ENCODE results near the gene SLC35F3. TPM values are rescaled to one million over a fixed set of nuclear protein-coding genes. Genes with fewer than 3 reads are reported as not detected.
"Not testable (repeated sequence)": the region's sequence is repeated elsewhere in the genome, so short reads cannot be mapped to it uniquely, and the experiment has no call there.

SLC35F3 gene
- total RNA-seq, 2 donors from 2014 or later = 0.24 to 2.4 TPM

- Mint-ChIP-seq H3K4me1 (ENCODE audit: low read depth) (peaks cover 10% of the 10 kb centered on the region), H3K4me3 (no peak overlapping the region), H3K27me3 (ENCODE audit: low read depth) (peaks cover 23% of the 10 kb centered on the region), H3K9me3 (no peaks in the 10 kb centered on the region), H3K27ac (no peak overlapping the region), H3K36me3 (ENCODE audit: insufficient read depth in 2 of 2) (no peaks in the 10 kb centered on the region)
- DNase-seq = no peak
- ATAC-seq (replicated peaks in 1 of 2) = no peak
These were observed 258.2 kb downstream of the SLC35F3 start for GRCh38 chr1:234162661-234163060.

GRCh38 chr1:234163267-234163919, 258.9 kb downstream of the SLC35F3 start:
- DNase-seq (no peak), ATAC-seq (replicated peaks in 1 of 2) (no peak)
- H3K9me3 Mint-ChIP-seq = no peaks in the 10 kb centered on the region
- H3K27me3 Mint-ChIP-seq (ENCODE audit: low read depth) = peaks cover 23% of the 10 kb centered on the region
- no peak overlapping the region for H3K27ac Mint-ChIP-seq
- peaks cover 10% of the 10 kb centered on the region for H3K4me1 Mint-ChIP-seq (ENCODE audit: low read depth)
- no peak overlapping the region for H3K4me3 Mint-ChIP-seq
- H3K36me3 Mint-ChIP-seq (ENCODE audit: insufficient read depth in 2 of 2) = no peaks in the 10 kb centered on the region

- ATAC-seq (replicated peaks in 1 of 2) (no peak), DNase-seq (no peak)
- no peak overlapping the region for H3K27ac Mint-ChIP-seq
- H3K4me3 Mint-ChIP-seq = no peak overlapping the region
- H3K4me1 Mint-ChIP-seq (ENCODE audit: low read depth) = peaks cover 10% of the 10 kb centered on the region
- no peaks in the 10 kb centered on the region for H3K36me3 Mint-ChIP-seq (ENCODE audit: insufficient read depth in 2 of 2)
- peaks cover 23% of the 10 kb centered on the region for H3K27me3 Mint-ChIP-seq (ENCODE audit: low read depth)
- H3K9me3 Mint-ChIP-seq = no peaks in the 10 kb centered on the region
These were observed 259.7 kb downstream of the SLC35F3 start for GRCh38 chr1:234164098-234164709.

GRCh38 chr1:234168061-234168724, 263.7 kb downstream of the SLC35F3 start:
- Mint-ChIP-seq H3K27me3 (ENCODE audit: low read depth) (peaks cover 20% of the 10 kb centered on the region), H3K4me1 (ENCODE audit: low read depth) (peaks cover 28% of the 10 kb centered on the region), H3K4me3 (no peak overlapping the region), H3K27ac (no peak overlapping the region), H3K9me3 (no peaks in the 10 kb centered on the region), H3K36me3 (ENCODE audit: insufficient read depth in 2 of 2) (no peaks in the 10 kb centered on the region)
- ATAC-seq (replicated peaks in 1 of 2) (no peak), DNase-seq (no peak)

- Mint-ChIP-seq H3K36me3 (ENCODE audit: insufficient read depth in 2 of 2) (no peaks in the 10 kb centered on the region), H3K4me1 (ENCODE audit: low read depth) (peaks cover 21% of the 10 kb centered on the region), H3K27me3 (ENCODE audit: low read depth) (peaks cover 10% of the 10 kb centered on the region), H3K27ac (no peak overlapping the region), H3K9me3 (no peaks in the 10 kb centered on the region), H3K4me3 (no peak overlapping the region)
- ATAC-seq (replicated peaks in 1 of 2) = no peak
- no peak for DNase-seq
These were observed 264.8 kb downstream of the SLC35F3 start for GRCh38 chr1:234169161-234169849.

GRCh38 chr1:234170067-234170466, 265.6 kb downstream of the SLC35F3 start:
- Mint-ChIP-seq H3K4me1 (ENCODE audit: low read depth) (peaks cover 18% of the 10 kb centered on the region), H3K4me3 (no peak overlapping the region), H3K27ac (no peak overlapping the region), H3K9me3 (no peaks in the 10 kb centered on the region), H3K27me3 (ENCODE audit: low read depth) (peaks cover 14% of the 10 kb centered on the region), H3K36me3 (ENCODE audit: insufficient read depth in 2 of 2) (no peaks in the 10 kb centered on the region)
- DNase-seq = no peak
- peak in 1 of 2 donors; percentile 5 for ATAC-seq (replicated peaks in 1 of 2)

- Mint-ChIP-seq H3K36me3 (ENCODE audit: insufficient read depth in 2 of 2) (no peaks in the 10 kb centered on the region), H3K4me1 (ENCODE audit: low read depth) (peaks cover 18% of the 10 kb centered on the region), H3K9me3 (no peaks in the 10 kb centered on the region), H3K27ac (no peak overlapping the region), H3K4me3 (peak overlapping the region; percentile 45 to 47), H3K27me3 (ENCODE audit: low read depth) (peaks cover 17% of the 10 kb centered on the region)
- ATAC-seq (replicated peaks in 1 of 2) (peak in 1 of 2 donors; percentile 41), DNase-seq (peak in 1 of 2 donors; percentile 11)
These were observed 266.1 kb downstream of the SLC35F3 start for GRCh38 chr1:234170622-234171021.

GRCh38 chr1:234173968-234174367, 269.5 kb downstream of the SLC35F3 start:
- H3K4me3 Mint-ChIP-seq = no peak overlapping the region
- H3K4me1 Mint-ChIP-seq (ENCODE audit: low read depth) = peaks cover 18% of the 10 kb centered on the region
- ATAC-seq (replicated peaks in 1 of 2) (no peak), DNase-seq (no peak)
- H3K27me3 Mint-ChIP-seq (ENCODE audit: low read depth) = peaks cover 21% of the 10 kb centered on the region
- H3K27ac Mint-ChIP-seq = no peak overlapping the region
- peaks cover 2 to 3% of the 10 kb centered on the region in 2 donors for H3K36me3 Mint-ChIP-seq (ENCODE audit: insufficient read depth in 2 of 2)
- peaks cover 0 to 5% of the 10 kb centered on the region in 2 donors for H3K9me3 Mint-ChIP-seq

- H3K27ac Mint-ChIP-seq = no peak overlapping the region
- DNase-seq (no peak), ATAC-seq (replicated peaks in 1 of 2) (no peak)
- peaks cover 2 to 4% of the 10 kb centered on the region in 2 donors for H3K36me3 Mint-ChIP-seq (ENCODE audit: insufficient read depth in 2 of 2)
- H3K4me3 Mint-ChIP-seq = no peak overlapping the region
- H3K4me1 Mint-ChIP-seq (ENCODE audit: low read depth) = peaks cover 12% of the 10 kb centered on the region
- H3K27me3 Mint-ChIP-seq (ENCODE audit: low read depth) = peaks cover 28% of the 10 kb centered on the region
- peaks cover 0 to 5% of the 10 kb centered on the region in 2 donors for H3K9me3 Mint-ChIP-seq
These were observed 270.9 kb downstream of the SLC35F3 start for GRCh38 chr1:234175363-234175762.

GRCh38 chr1:234176000-234176399, 271.5 kb downstream of the SLC35F3 start:
- peaks cover 32% of the 10 kb centered on the region for H3K27me3 Mint-ChIP-seq (ENCODE audit: low read depth)
- DNase-seq = no peak
- H3K36me3 Mint-ChIP-seq (ENCODE audit: insufficient read depth in 2 of 2) = peaks cover 2 to 4% of the 10 kb centered on the region in 2 donors
- peaks cover 5% of the 10 kb centered on the region for H3K4me1 Mint-ChIP-seq (ENCODE audit: low read depth)
- H3K9me3 Mint-ChIP-seq = peaks cover 0 to 5% of the 10 kb centered on the region in 2 donors
- no peak overlapping the region for H3K27ac Mint-ChIP-seq
- ATAC-seq (replicated peaks in 1 of 2) = no peak
- no peak overlapping the region for H3K4me3 Mint-ChIP-seq

- not testable (repeated sequence) for H3K4me1 Mint-ChIP-seq (ENCODE audit: low read depth); H3K36me3 Mint-ChIP-seq (ENCODE audit: insufficient read depth in 2 of 2); H3K4me3 Mint-ChIP-seq; H3K9me3 Mint-ChIP-seq; ATAC-seq (replicated peaks in 1 of 2); H3K27ac Mint-ChIP-seq; DNase-seq
- H3K27me3 Mint-ChIP-seq (ENCODE audit: low read depth) = peaks cover 41% of the 10 kb centered on the region
These were observed 272.4 kb downstream of the SLC35F3 start for GRCh38 chr1:234176847-234177246.

- no peak overlapping the region for H3K4me3 Mint-ChIP-seq
- no peak for DNase-seq
- peaks cover 30% of the 10 kb centered on the region for H3K27me3 Mint-ChIP-seq (ENCODE audit: low read depth)
- no peaks in the 10 kb centered on the region for H3K36me3 Mint-ChIP-seq (ENCODE audit: insufficient read depth in 2 of 2)
- no peak overlapping the region for H3K27ac Mint-ChIP-seq
- ATAC-seq (replicated peaks in 1 of 2) = no peak
- H3K4me1 Mint-ChIP-seq (ENCODE audit: low read depth) = peaks cover 7% of the 10 kb centered on the region
- H3K9me3 Mint-ChIP-seq = no peaks in the 10 kb centered on the region
These were observed 281.0 kb downstream of the SLC35F3 start for GRCh38 chr1:234185438-234185837.
